Measurements from ENCODE around the gene RPN2.
"Not testable (repeated sequence)": the region's sequence is repeated elsewhere in the genome, so short reads cannot be mapped to it uniquely, and the experiment has no call there.

Gene RPN2
- 115 to 152 reads per million in 2 donors for total RNA-seq

DNA sequence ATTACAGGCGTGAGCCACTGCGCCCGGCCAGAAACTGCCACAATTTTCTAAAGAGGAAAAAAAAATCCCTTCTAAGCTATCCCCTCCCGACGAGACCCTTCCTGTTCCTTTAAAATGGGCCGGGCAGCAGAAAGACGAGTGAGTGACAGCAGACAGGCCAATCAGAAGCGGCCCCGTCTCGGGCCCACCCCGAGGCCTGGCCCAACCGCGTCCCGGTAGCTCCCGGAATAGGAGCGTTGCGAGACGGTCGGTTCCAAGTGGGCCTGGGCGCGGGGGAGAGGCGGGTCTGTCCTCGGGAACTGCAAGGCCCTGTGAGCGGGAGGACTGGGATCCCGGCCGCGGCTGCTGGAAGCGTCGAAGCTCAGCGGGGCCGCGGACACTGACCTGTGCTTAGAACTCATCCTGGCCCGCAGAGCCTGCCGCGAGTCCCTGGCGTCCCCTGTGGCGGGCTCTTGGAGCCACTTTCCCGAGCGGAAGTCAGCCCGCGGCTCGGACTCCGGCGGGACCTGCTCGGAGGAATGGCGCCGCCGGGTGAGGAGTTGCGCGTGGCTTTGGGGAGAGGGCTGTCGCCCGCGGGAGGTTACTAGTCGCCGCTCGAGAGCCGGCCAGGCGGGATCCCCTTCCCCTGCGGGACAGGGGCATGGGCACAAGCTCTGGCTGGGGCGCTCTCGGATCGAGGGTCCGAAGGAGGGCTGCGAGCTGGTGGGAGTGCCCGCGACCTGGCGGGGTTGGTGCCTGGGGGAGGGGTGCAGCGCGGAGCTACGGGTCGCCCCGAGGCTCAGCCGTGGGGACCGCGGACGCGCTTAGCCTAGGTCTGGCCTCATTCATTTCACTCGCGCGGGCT lies at the start of gene RPN2, which contains the start of gene MROH8:
TSS of gene RPN2 (plus strand) at position 492 of the 844 bp plus-strand sequence. CDS start at position 519, 27 bp downstream.
TSS of gene MROH8 (minus strand) at position 710 of the 844 bp plus-strand sequence.
- peak; percentile 87 to 98 (median 93) for DNase-seq

DNA sequence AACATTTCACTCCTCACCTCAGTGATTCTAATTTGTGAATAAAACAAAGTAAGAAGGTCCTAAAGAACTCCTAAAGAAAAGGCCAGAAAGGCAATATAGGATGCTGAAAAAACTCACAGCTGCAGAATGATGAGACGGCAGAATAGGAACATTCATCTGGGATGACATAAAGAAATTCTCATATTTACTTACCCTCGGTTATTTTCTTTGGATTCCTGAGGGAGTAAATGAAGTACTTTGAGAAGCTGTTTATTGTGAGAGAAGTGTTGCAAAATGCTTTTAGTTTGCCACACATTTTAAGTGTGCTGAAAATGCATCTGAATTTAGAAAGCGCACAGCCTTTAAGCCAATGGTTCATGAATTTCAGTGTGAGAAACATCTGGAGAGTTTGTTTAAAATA lies 47.6 kb upstream of the RPN2 start:
- no peak for DNase-seq

DNA sequence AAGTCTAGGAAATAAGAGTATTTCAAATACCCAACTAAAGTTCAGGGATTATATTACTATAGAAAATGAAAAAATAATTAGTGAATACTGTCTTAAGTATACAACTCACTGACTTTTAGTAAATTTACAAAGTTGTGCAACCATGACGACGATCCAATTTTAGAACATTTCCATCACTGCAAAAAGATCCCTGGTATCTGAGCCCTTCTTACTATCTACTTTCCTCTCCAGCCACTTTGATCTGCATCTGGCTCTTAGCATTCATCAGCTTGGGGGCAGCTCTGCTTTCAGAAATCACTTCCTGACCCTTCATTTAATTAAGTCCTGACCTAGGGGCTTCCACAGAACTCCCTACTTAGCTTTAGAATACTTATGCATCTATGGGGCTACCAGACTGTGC lies 45.2 kb upstream of the RPN2 start:
- DNase-seq = no peak

DNA sequence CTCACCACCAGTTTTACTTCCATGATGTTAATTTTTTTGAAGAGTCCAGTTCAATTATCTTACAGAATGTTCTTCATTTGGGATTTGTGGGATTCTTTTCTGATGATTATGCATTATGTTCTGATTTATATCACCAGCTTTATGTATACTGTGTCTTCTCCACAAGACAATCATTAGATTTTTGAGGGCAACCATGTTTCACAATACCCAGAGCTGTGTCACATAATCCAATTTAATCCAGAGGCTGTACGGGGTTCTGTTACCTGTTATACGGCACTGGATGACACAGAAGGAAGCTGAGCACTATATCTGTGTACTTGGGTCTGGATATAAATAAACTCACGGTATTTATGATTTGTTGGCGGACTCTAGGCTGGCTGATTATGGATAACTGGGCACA lies 41.6 kb upstream of the RPN2 start:
- no peak for DNase-seq

DNA sequence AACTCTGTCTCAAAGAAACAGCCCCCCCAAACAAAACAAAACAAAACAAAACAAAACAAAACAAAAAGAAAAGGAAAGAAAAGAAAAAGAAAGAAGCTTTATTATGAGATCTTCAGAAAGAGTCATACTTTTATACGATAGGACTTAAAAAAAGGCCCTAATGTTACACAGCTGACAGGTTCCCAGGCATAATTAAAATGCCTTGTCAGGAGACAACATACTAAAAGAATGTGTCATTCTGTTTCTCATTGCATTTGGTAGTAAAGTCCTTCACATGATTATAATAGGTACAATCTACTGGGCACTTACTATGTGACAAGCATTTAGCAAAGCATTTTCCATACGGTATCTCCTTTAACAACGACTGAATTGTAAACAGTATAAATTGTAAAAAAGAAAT lies 36.4 kb upstream of the RPN2 start:
- no peak for DNase-seq

DNA sequence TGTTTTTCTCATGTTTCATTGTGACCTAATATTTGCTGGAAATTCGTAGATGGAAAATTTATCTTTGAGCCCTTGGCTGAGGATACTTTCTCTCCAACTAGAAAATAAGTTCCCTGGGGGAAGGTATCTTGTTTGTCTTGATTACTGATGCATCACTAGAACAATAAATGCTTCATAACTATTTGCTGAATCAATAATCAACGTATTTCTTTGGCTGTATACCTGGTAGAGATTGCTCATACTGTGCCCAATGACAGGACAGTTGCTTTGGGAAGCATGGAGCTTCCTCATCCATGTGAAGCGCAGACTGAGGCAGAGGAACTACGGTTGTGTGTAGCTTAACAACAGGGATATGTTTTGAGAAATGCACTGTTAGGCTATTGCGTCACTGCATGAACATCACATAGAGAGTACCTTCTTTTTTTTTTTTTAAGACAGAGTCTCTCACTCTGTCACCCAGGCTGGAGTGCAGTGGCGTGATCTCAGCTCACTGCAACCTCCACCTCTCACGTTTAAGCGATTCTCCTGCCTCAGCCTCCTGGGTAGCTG lies 34.2 kb upstream of the RPN2 start:
- no peak for DNase-seq

DNA sequence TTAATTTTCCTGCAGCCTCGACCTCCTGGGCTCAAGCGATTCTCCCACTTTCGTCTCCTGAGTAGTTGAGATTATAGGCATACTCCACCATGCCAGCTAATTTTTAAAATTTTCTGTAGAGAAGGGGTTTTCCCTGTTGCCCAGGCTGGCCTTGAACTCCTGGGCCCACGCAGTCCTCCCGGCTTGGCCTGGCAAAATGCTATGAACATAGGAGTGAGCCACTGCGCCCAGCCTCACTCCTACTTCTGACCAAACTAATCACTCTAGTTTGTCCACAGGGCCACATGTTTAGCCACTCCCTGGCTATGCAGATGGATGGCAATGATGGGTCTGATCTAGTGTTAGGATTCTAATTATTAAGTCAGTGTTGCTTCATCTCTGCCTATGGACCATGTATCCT lies 31.9 kb upstream of the RPN2 start:
- DNase-seq = no peak

DNA sequence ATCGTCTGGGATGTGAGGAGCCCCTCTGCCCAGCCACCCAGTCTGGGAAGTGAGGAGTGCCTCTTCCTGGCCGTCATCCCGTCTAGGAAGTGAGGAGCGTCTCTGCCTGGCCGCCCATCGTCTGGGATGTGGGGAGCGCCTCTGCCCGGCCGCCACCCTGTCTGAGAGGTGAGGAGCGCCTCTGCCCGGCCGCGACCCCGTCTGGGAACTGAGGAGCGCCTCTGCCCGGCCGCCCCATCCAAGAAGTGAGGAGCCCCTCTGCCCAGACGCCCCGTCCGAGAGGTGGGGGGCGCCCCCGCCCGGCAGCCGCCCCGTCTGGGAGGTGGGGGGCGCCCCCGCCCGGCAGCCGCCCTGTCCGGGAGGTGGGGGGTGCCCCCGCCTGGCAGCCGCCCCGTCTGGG lies 28.3 kb upstream of the RPN2 start:
- not testable (repeated sequence) for DNase-seq

DNA sequence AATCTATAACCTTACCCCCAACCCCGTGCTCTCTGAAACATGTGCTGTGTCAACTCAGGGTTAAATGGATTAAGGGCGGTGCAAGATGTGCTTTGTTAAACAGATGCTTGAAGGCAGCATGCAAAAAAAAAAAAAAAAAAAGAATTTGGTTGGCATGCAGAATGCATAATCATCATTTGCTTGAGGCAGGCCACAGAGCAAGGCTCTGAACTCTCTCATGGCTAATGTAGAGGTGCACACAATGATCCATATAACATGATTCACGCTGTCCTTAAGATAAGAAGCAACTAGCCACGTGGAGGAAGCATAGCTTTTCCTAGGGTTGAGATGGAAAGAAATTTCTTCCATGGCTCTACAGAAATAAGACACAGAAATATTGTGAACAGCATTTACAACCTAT lies 27.6 kb upstream of the RPN2 start:
- no peak for DNase-seq

DNA sequence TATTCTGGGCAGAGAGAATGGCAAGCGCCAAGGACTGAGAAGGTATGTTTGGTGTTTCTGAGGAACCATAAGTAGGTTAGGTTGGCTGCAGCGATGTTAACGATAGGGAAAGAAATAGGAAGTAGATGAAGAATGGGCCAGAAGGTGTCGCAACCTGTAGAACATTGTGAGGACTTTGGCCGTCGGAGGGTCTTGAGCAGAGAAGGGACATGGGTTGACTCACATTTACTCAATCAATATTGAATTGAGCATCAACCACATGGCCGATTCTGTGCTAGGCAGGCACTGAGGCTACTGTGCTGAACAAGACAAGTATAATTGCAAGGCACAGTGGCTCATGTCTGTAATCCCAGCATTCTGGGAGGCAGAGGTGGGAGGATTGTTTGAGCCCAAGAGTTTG lies 26.8 kb upstream of the RPN2 start:
- DNase-seq = no peak

DNA sequence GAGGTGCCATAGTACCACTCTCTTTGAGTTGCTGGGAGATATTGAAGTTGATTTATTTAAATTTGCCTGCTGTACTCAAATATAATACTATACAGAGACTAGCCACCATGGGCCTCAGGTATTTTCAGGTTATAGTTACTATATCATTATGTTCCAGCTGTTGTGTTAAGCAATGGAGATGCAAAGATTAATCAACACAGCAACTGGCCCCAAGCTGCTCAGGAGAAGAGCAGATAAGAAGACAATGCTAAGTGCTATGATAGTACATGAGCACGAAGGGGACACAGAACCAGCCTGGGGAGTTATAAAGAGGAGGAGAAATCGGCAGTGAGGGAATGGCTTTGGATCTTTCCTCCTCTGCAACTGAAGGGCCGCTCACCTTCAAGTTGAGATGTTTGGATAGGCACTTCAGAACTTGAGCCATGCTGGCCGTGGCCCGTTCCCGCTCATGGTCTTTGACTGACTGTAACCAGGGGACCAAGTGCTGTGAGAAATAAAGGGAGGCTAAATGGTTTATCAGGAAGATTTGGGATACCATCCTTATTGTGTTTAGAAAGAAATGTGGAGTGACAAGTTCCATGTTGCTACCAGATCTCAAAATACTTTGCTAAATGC lies 24.3 kb upstream of the RPN2 start:
- no peak for DNase-seq

DNA sequence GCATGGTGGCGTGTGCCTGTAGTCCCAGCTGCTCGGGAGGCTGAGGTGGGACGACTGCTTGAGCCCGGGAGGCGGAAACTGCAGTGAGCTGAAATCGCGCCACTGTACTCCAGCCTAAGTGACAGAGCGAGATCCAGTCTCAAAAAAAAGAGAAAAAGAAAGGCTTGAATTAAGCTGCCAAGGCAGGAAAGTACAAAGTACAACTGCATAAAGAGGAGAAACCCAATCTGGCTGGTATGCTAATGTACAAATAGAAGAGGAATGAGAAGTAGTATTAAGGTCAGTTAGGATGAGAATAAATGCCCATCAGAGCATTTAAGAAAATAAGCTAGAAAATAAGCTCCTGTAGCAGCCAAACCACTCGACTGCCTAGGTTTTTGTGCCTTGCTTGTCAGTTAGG lies 23.1 kb upstream of the RPN2 start:
- DNase-seq = no peak

DNA sequence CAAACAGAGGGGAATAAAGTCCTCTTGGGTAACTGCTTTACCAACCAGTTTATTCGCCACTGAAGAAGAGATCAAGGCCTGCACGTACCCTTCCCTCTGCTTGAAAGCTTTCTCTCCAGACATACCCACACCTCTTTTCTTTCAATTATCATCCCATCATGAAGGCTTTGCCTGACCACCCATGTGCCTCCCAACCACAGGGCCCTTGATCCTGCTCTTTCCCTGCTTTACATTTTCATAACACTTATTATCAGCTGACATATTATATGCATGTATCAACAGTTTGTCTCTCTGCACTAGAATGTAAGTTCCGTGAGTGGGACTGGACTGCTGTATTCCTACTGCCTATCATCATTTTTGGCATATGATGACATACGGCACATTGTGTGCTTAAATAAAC lies 20.9 kb upstream of the RPN2 start:
- no peak for DNase-seq

DNA sequence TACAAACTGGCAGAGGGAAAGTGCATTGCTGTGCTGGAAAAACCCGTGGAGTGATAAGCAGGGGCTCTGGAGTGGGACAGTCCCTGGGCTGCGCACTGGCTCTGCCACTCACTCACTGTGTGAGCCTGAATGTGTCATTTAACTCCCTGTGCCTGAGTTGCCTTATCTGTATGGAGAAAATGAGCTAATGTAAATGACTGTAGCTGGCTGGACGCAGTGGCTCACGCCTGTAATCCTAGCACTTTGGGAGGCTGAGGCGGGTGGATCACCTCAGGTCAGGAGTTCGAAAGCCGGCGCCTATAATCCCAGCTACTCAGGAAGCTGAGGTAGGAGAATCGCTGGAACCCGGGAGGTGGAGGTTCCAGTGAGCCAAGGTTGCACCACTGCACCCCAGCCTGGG lies 18.4 kb upstream of the RPN2 start:
- no peak for DNase-seq

DNA sequence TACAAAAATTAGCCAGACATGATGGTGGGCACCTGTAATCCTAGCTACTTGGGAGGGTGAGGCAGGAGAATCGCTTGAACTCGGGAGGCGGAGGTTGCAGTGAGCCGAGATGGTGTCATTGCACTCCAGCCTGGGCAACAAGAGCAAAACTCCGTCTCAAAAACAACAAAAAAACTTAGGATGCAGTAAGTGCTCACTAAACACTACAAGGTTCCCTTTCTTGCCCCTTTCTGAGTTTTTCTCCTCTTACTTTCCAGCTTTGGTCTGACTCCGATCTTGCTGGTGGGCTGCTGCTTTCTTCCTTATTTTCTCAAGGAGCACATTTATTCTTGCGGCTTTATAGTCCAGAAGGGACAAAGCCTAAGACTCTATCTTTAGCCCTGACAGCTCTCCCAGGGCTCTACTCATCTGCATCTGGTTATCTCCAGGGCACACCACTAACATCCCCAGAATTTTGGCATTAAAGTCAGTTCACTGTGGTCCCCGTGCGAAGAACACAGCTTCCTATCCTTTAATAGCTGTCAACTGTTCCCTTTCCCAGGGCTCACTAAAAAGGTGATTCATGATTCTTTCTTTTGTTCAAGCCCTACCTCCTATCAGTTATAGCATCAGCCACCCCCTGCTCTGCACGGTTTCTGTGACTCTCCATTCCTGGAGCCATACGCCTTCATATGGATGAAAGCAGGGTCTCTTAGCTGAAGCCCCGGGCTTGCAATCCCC lies 17.1 kb upstream of the RPN2 start:
- no peak for DNase-seq

DNA sequence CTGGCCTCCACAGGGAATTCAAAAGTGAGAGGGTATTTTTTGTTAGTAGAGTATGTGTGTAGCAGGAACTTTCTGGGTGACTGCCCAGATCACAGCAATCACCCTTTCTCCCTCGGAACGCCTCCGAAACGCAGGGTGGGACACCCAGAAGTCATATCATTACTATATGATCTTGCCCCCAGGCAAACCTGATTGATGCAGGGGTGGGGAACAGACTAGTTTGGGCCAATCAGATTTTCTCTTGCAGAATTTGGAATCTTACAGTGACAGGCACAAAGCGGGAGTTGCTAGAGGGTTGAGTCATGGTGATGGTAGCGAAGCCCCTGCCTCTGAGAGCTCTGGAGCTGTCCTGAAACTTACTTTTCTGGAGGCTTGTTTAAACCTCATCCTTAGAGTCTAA lies 16.5 kb upstream of the RPN2 start:
- no peak for DNase-seq

DNA sequence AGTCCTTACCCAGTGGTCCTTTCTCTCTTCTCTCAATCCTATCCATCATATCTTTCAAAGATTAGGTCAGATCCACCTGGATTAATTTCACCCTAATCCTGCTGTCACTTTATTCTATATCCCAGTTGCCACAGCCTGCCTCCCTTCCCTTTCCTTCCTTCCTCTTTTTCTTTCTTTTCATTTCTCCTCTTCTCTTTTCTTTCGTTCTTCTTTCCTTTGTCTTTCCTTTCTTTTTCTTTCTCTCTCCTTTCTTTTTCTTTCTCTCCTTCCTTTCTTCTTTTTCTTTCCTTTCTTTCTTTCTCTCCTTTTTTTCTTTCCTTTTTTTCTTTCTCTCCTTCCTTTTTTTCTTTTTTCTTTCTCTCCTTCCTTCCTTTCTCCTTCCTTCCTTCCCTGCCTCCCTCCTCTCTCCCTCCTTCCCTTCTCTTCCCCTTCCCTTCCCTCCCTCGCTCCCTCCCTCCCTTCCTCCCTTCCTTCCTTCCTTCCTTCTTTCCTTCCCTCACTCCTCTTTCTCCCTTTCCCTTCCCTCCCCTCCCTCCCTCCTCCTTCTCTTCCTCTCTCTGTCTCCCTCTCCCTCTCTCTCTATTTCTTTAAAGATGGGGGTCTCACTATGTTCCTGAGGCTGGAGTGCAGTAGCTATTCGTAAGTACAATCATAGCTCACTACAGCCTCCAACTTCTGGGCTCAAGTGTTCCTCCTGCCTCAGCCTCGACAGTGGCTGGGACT lies 15.1 kb upstream of the RPN2 start:
- no peak for DNase-seq

DNA sequence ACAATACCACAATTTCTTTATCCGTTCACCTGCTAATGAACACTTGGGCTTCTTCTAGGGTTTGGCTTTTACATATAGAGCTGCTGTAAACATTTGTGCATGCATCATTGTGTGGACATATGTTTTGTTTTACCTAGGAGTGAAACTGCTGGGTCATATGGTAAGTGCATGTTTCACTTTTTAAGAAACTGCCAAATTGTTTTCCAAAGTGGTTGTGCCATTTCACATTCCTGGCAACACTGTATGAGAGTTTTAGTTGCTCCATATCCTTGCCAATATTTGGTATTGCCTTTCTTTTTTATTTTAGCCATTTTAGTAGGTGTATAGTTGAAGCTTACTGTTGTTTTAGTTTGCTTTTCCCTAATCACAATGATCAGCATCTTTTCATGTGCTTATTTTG lies 14.1 kb upstream of the RPN2 start:
- no peak for DNase-seq

DNA sequence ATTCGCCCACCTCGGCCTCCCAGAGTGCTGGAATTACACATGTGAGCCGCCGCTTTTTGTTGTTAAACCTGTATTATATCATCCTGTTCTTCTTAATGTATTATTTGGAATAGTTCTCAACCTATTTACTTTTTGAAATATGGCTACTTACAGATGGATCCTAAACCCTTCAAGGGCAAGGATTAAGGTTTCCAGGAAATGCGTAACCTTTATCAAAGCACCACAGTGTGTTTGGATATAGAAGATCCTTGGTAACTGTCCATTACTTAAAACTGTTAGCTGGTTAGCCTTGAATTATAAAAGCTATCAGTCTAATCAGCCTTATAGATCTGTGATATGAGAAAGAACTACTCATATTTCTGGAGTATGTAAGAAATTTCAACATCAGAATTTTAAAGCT lies 12.3 kb upstream of the RPN2 start:
- no peak for DNase-seq

DNA sequence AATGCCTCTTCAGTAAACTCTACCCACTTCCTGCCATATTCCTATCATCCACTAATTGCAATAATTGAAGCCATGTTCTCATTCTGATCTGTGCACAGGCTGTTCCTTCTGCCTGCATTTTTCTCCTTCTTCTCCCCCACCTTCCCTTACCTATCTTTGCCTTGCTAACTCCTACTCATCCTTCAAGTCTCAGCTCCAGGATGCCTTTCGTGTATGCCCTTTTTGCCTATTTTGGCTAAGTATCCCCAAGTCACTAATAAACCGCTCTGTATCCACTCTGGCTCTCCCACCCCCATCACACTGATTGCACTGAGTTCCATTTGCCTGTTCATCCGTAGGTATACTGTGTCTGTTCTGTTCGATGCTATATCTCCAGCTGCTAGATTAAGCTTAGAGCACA lies 6.3 kb upstream of the RPN2 start:
- DNase-seq = no peak

DNA sequence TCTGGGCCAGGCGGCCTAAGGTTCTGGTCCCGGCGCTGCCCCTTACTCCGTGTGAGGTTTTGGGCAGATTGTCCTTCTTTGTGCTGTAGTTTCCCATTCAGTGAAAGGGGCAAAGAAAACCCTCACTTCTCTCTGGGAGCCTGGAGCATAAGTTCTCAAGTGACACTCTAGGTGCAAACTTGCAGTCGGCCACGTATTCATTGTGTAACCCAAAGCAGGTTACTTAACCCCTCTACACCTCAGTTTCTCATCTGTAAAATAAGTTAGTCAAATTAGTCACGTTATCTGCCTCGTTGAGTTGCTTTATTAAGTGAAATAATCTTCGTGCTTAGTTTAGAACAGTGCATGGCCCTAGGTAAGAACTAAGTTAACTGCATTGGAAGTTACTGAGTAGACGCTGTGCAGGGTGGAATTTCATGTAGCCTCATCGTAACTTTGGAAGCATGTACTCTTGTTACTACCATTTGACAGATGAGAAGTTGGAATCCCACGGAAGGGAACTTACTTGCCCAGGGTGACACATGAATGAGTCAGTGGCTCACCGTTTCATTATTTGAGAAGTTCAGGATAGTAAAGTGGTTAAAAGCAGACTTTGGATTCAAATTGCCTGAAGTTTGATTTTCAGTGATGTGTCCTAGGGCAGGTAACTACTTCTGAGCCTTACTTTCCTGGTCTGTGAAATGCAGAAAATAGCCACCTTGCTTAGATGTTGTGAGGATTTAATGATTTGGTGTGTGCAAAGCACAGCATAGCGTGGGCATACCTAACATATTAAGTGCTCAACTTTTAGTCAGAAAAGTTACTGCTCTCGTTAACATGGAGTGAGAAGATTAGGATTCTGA lies 774 bp downstream of the RPN2 start:
- no peak for DNase-seq

DNA sequence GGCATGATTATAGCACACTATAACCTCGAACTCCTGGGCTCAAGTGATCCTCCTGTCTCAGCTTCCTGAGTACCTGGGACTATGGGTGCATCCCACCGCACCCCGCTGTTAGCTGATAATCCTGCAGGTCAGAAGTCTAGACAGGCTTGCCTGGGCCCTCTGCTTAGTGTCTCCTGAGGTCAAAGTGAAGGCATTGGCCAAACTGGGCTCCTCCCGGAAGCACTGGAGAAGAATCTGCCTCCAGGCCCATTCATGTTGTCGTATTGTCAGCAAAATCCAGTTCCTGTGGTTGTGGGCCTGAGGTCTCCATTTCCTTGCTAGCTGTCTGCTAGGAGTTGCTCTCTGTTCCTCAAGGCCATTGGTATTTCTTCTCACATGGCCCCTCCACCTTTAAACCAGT lies 6.6 kb downstream of the RPN2 start:
- no peak for DNase-seq

Data from T-helper 2 cell (primary cell).